IPS-18a (cell line): ENCODE data around the gene UBE2D3.
A peak's percentile ranks its signal among the peaks of the same experiment; 100 is the strongest.
"Not testable (repeated sequence)": the region's sequence is repeated elsewhere in the genome, so short reads cannot be mapped to it uniquely, and the experiment has no call there.

Experiments used
- H3K27ac ChIP-seq: one replicate; pipeline ENCODE4 v1.5.1; 2013; ENCODE audit warnings: low read length
- H3K27me3 ChIP-seq: one replicate; pipeline ENCODE4 v1.6.1; 2013; ENCODE audit warnings: mild to moderate bottlenecking, low read length; ENCODE audit not compliant: control insufficient read depth, insufficient read depth
- H3K36me3 ChIP-seq: one replicate; pipeline ENCODE4 v1.6.1; 2013; ENCODE audit warnings: low read depth, low read length; ENCODE audit not compliant: control insufficient read depth
- H3K4me1 ChIP-seq: one replicate; pipeline ENCODE4 v1.6.1; 2013; ENCODE audit warnings: low read depth, low read length; ENCODE audit not compliant: control insufficient read depth
- H3K4me3 ChIP-seq: one replicate; pipeline ENCODE4 v1.5.1; 2013; ENCODE audit warnings: low read length
- H3K9ac ChIP-seq: one replicate; pipeline ENCODE4 v1.6.1; 2013; ENCODE audit warnings: mild to moderate bottlenecking, low read length, moderate library complexity
- H3K9me3 ChIP-seq: one replicate; pipeline ENCODE4 v1.6.1; 2013; ENCODE audit warnings: low read depth, low read length; ENCODE audit not compliant: control insufficient read depth

UBE2D3 gene

DNA sequence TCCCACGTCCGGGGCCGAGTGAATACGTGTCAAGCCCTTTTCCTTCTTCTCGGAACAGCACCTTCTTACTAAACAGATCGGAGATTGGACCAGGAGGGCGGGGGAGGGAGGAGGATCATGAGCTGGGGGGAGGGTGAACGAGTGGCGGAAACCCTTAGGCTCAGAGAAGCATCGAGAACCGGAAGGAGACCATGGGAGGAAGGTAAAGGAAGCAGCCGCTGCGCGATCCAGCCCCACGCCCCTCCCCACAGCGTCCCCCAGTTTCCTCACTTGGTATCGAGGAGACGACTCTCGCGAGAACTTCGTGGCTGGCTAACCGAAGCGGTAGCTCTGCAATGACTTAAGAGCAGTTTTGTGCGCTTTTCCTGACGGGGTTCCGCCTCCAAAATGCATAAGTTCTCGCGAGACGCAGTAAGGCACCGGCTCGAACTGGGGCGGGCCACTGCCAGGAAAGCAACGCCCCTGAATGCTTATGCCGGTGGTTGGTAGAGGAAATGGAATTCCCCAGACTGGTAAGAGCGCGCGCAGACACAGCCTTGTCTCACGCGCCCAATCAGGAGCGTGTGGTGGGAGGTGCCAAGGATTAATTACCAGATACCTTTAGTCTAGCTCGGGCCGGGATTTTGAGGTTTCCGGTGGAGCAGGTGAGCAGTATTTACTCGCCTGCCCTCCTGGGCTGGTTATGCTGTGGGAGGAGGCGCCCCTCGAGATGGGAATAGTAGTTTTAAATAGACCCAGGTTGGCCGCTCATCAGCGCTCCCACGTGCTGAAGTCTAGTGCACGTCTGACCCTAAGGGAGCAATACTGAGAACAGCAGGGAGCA lies 534 bp upstream of the UBE2D3 start:
- H3K4me1 ChIP-seq, result peaks cover 34% of the 10 kb centered on the region
- H3K9ac ChIP-seq, result peak overlapping the region; percentile 99
- H3K27ac ChIP-seq, result peak overlapping the region; percentile 97
- peak overlapping the region; percentile 77 for H3K4me3 ChIP-seq
- no peaks in the 10 kb centered on the region for H3K9me3 ChIP-seq
- no peaks in the 10 kb centered on the region for H3K27me3 ChIP-seq
- peaks cover 20% of the 10 kb centered on the region for H3K36me3 ChIP-seq

DNA sequence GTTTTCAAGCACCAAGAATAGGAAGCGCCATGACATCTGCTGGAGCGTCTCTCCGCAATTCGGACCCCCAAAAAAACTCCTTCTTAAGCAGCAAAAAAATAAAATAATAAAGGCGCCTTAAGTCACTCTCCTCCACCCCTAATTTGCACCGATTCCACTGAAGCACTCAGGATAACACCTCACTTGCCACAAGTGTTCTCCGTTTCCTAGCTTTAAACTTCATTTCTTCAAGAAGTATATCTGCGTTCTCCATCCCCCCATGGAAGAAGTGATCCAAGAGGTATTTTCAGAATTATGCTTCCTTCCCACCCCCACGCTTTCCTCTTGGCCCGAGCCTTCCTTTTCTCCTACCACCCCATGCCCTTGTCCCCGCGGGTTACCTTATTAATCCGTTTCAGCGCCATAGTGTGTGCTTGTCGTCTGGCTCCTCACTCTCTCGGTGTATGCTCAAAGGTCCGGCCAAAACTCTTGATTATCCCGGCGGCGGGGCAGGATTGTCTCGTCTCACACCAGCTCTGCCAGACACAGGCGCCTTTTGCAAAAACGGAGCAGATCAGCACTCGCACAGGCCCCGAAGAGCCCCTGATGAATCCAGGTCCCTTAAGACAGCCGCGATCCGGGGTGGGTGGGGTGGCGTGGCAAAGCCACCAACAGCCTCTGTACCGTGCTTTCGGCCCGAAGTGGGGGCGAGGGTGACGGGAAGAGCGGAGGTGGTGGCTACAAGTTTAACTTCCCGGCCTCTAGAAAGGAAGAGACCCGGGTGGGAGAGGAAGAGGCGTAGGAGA lies 1.1 kb downstream of the UBE2D3 start:
- Histone ChIP-seq H3K9ac (peak overlapping the region; percentile 99), H3K4me1 (peaks cover 36% of the 10 kb centered on the region), H3K27ac (peak overlapping the region; percentile 97), H3K4me3 (peak overlapping the region; percentile 77), H3K27me3 (no peaks in the 10 kb centered on the region), H3K36me3 (peaks cover 28% of the 10 kb centered on the region), H3K9me3 (no peaks in the 10 kb centered on the region)

DNA sequence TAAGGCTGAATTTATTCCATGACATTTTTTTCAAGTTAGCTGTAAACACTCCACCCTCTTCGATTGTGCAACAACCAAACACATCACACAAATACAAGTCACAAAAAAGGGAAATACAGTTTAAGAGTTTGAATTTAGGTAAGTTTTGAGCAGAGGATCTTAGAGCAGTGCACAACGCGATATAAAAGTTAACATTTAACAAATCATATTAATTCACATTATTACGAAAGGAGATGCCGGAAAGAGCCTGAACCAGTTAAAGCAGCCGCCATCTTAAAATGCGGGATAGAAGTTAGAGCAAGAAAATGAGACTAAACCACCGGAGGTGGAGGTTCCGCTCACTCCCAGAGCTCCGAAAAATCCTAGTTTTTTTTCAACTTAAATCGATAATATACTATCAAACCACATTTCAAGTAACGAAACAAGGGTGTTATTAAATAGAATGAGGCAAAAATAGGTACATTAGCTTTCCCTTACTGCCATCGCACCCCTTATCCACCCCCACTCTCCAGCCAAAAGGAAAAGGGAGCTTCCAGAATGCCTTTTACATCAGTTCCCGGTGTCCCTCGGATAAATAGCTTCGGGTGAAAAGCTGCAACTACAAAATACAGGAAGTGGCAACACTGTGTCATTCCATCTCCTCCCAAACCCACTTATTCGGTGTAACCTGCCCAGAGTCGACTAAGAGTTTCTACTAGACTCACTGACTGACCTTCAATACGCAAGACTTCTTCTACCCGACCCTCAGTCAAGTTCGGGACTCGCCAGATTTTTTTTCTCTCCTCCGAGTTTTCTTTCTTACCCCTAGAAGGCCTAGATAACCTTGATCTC lies 1.9 kb downstream of the UBE2D3 start:
- Histone ChIP-seq H3K36me3 (peaks cover 30% of the 10 kb centered on the region), H3K4me1 (peaks cover 42% of the 10 kb centered on the region), H3K4me3 (peak overlapping the region; percentile 77), H3K9ac (peak overlapping the region; percentile 99), H3K27me3 (no peaks in the 10 kb centered on the region), H3K27ac (peak overlapping the region; percentile 21), H3K9me3 (no peaks in the 10 kb centered on the region)

DNA sequence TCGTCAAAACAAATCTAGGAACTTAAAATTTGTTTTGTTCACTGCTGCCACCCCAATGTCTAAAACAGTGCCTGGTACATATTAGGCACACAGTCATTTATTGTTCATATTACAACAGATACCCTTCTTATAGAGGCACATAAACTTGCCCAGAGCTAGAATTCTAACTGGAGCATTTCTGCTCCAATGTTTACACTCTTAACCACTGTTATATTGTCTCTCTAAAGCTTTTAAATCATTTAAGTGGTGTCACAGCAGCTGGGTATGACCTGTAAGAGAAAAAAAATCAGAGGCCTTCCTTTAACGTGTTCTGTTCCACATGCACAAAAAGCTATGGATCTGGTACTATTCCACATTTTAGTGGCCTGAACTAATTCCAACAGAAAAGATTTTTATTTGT lies 3.0 kb downstream of the UBE2D3 start:
- no peak overlapping the region for H3K27ac ChIP-seq
- peaks cover 45% of the 10 kb centered on the region for H3K4me1 ChIP-seq
- H3K9ac ChIP-seq, result peak overlapping the region; percentile 99
- peaks cover 30% of the 10 kb centered on the region for H3K36me3 ChIP-seq
- H3K4me3 ChIP-seq, result peak overlapping the region; percentile 77
- no peaks in the 10 kb centered on the region for H3K27me3 ChIP-seq
- no peaks in the 10 kb centered on the region for H3K9me3 ChIP-seq

DNA sequence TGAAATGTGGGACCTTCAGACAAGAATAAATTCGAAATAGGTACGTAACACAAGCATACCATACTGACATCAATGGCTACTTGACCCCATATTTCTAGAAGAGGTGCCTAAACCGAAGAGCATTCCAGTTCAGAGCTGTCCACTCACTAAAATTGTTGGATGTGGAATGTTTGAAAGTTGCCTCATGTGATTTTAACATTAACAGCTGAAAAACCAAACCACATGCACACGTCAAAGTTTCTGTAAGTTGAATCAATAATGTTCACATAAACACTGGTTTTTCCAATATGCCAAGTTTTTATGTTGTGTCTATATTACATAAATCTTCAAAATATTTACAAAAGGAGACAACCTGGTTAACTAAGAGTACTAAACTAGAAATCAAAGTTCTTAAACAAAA lies 3.5 kb downstream of the UBE2D3 start:
- H3K27me3 ChIP-seq, result no peaks in the 10 kb centered on the region
- H3K9ac ChIP-seq, result no peak overlapping the region
- peaks cover 40% of the 10 kb centered on the region for H3K4me1 ChIP-seq
- peaks cover 30% of the 10 kb centered on the region for H3K36me3 ChIP-seq
- no peak overlapping the region for H3K27ac ChIP-seq
- peak overlapping the region; percentile 77 for H3K4me3 ChIP-seq
- H3K9me3 ChIP-seq, result no peaks in the 10 kb centered on the region

DNA sequence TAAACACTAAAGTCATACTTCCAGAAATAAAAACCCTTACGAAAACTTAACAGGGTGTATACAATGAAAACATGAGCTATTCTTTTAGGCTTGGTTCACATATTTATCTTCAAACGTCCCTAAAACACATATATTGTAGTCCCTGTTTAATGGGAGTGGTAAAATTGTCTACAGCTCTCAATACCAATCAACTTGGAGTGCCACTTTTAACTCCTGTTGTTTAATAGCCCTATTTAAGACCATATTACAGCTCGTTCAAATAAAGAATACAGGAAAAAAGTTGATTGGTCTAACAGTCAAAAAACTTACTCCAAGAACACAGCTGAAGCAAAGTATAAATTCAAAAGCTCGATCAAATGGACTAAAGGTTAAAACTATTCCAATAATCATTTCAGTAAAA lies 3.9 kb downstream of the UBE2D3 start:
- peaks cover 43% of the 10 kb centered on the region for H3K4me1 ChIP-seq
- H3K4me3 ChIP-seq, result peak overlapping the region; percentile 77
- peaks cover 30% of the 10 kb centered on the region for H3K36me3 ChIP-seq
- H3K9ac ChIP-seq, result no peak overlapping the region
- no peak overlapping the region for H3K27ac ChIP-seq
- H3K27me3 ChIP-seq, result no peaks in the 10 kb centered on the region
- no peaks in the 10 kb centered on the region for H3K9me3 ChIP-seq

DNA sequence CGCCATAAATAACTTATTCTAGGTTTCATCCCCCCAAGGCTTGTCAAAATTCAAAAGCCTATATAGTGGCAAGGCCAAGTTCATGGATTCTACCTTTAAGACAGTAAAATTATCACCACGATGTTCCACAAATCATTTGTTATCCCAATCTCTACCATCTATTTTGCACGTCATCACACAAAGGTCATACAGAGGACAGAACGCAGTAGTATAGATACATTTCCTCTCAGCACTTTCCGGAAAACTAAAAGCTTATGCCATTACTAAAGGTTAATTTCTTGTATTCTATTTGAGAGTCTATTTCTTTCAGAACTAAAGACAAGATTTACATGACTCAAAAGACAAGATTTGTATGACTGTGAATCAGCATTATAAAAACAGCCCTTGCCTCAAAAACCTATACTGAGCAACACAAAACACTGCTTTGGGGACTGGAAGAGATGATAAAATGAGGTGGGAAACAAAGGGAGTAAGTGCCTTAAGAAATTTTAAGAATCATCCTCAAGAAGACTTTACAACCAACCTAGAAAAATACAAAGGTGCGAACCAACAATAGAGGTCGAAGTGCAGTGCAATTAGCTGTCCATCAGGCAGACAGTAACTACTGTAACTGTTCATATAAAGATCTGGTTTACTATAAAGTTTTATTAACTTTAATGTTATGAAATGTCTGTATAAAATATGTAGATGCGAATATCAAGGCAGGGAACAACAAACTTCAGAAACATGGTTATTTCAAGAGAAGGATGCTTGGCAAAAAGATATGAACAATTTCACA lies 7.6 kb downstream of the UBE2D3 start:
- H3K9me3 ChIP-seq, result no peaks in the 10 kb centered on the region
- H3K4me1 ChIP-seq, result peaks cover 47% of the 10 kb centered on the region

DNA sequence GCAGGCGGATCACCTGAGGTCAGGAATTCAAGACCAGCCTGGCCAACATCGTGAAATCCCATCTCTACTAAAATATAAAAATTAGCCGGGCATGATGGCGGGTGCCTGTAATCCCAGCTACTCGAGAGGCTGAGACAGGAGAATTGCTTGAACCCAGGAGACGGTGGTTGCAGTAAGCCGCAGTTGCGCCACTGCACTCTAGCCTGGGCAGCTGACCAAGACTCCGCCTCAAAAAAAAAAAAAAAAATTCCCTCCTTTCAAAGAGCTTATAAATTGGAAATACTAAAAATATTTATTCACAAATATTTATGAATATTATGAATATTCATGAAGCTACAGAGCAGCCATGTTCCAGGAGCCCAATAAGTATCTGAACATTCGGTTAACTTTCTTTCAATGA lies 8.3 kb downstream of the UBE2D3 start:
- not testable (repeated sequence) for H3K9me3 ChIP-seq, H3K27me3 ChIP-seq, H3K27ac ChIP-seq, H3K4me3 ChIP-seq, H3K9ac ChIP-seq
- Histone ChIP-seq H3K36me3 (peaks cover 30% of the 10 kb centered on the region), H3K4me1 (peaks cover 40% of the 10 kb centered on the region)

More for the DNA sequence above, 7.6 kb downstream of the UBE2D3 start:
- Histone ChIP-seq H3K36me3 (peaks cover 36% of the 10 kb centered on the region), H3K27me3 (no peaks in the 10 kb centered on the region), H3K9ac (no peak overlapping the region), H3K27ac (no peak overlapping the region), H3K4me3 (no peak overlapping the region)

DNA sequence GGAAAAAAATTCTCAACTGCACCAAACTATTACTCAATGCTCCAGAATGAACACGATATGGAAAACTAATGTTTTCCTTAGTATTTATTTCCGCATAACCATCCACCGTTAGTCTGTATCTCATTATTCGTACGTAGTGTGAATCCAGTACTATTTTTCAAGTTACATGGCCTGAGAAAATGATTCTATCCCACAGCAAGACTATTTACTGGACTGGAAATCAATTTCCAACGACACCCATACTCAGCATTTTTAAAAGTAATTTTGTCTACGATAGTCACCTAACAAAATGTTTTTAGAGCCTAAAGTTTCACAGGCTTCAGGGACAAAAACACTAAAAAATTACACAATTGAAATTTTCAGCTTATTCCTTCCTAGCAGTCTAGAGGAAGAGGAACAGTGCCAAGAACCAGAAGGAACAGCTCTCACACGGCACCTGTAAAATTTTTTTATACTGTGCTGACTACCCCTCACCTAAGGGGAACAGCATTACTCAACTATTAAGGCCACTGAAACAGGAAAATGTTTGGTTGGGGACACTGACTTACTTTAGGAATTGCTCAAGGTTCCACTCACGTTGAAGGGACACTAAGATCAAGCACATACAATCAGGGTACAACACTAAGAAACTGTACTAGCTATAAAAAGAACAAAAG lies 9.6 kb downstream of the UBE2D3 start:
- H3K27ac ChIP-seq, result no peak overlapping the region
- H3K9me3 ChIP-seq, result no peaks in the 10 kb centered on the region
- H3K36me3 ChIP-seq, result peaks cover 19% of the 10 kb centered on the region
- no peaks in the 10 kb centered on the region for H3K27me3 ChIP-seq
- H3K9ac ChIP-seq, result no peak overlapping the region
- no peak overlapping the region for H3K4me3 ChIP-seq
- H3K4me1 ChIP-seq, result peaks cover 31% of the 10 kb centered on the region

DNA sequence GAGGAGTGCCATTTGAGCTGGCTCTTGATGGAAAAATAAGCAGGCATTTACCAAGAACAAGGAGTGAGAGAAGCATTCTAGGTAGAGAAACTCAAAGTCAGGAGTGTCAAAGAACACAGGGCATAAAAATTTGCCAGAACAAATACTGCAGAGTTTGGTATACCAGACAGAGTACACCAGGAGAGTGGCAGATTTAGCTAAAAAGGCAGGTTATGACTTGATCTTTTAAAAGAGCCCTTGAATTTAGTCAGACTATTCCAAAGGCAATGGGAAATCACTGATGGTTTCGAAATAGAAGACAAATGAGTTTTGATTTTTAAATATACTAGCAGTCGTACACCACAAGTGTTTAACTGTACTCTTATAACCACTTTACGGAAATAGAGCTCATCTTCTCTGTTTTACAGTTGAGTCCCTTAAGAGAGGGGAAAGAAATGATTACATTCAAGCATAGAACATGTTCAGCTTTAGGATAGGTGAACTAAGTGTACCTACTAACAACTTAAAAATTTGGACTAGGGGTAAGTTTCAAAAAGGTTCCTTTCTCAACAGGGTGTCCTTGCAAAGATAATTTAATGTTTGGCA lies 10.2 kb downstream of the UBE2D3 start:
- Histone ChIP-seq H3K9me3 (no peaks in the 10 kb centered on the region), H3K27me3 (no peaks in the 10 kb centered on the region), H3K4me3 (no peak overlapping the region), H3K27ac (no peak overlapping the region), H3K9ac (no peak overlapping the region), H3K36me3 (peaks cover 15% of the 10 kb centered on the region), H3K4me1 (peaks cover 30% of the 10 kb centered on the region)
